M059J (cell line): ENCODE results near the gene ALOX12B. TPM values are rescaled to one million over a fixed set of nuclear protein-coding genes. Genes with fewer than 3 reads are reported as not detected.
"Not testable (repeated sequence)": the region's sequence is repeated elsewhere in the genome, so short reads cannot be mapped to it uniquely, and the experiment has no call there.

Source experiments
- DNase-seq: peaks from one replicate; pipeline ENCODE4 v3.0.0-alpha.2; 2012; ENCODE audit warnings: low read depth
- total RNA-seq: library from RNA; depleted of rRNA; stranded (reverse); fragments of >200 nt; shearing (Covaris generic); gene quantifications from 2 replicates; pipeline ENCODE4 v1.2.3, GENCODE V29; 2014

ALOX12B gene
- total RNA-seq, 1 experiment from 2014 or later = not detected

- no peak for DNase-seq
Observed at GRCh38 chr17:8082292-8082691, 5.2 kb downstream of the ALOX12B start.

- DNase-seq = no peak
Observed at GRCh38 chr17:8081876-8082275, 5.6 kb downstream of the ALOX12B start.

- DNase-seq = no peak
Observed at GRCh38 chr17:8080799-8081219, 6.7 kb downstream of the ALOX12B start.

DNA sequence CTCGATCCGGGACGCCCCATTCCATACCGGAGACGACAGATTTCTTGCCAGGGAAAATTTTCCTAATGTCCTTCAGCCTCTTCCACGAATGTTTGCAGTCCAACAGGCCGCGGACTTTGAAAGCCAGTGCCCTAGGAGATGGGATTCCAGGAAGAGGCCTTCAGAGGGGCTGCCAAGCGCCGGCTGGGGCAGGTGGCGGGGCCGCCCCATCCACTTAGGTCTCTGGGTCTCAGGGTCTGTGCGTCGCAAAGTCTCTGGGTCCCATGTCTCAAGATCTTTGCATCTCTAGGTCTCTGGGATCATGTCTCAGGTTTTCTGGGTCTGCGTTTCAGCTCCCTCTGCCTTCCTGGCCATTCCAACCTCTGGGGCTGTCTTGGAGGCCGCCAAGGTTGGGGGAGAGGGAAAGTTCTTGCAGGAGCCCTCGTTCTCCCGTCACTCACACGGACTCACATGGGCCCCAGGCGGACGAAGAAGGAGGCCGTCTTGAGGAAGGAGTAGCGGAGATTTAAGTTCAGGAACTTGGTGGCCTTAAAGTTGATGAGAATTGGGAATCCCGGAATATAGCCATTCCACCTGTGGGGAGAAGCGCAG, 7.2 kb downstream of the ALOX12B start:
- DNase-seq = no peak

DNA sequence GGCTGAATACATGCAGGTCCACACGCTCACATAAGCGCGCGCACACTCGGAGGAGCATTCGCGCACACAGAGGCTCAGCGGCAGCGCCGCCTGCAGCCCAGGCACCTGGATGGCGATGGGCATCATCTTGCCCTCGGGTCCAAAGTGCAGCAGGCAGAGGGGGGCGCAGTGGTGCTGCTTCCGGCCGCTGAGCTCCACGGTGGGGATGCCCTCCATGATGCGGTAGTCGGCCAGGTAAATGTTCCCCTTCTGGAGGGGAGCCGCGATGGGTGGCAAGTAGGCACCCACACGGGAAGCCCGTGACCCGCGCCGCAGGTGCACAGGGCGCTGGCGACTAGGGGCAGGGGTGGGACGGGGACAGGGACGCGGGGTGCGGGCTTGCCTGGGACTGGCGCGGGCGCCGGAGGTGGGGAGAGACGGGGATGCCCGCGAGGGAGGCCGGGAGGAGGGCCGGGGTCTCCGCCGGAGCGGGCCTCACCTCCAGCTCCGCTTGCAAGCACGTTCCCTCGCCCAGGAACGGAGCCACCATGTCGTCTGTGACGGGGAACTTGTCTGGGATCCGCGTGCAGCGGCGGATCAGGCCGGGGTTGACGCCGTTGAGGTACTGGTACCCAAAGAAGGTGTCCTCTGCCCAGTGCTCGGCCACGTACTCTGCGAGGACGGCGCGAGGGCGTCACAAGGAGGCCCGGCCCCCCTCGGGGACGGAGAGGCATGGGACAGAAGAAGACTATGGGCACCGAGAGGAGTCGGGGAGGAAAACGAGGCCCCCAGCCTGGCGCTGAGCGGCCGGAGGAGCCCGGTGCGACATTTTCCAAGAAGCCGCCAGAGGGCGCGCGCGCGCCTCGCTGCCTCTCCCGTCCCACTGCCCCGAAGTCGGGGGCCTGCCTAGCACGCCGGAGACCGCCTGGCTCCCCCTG, 8.0 kb downstream of the ALOX12B start:
- DNase-seq = peak; percentile 42

GRCh38 chr17:8077939-8078338, 9.6 kb downstream of the ALOX12B start:
- not testable (repeated sequence) for DNase-seq

DNA sequence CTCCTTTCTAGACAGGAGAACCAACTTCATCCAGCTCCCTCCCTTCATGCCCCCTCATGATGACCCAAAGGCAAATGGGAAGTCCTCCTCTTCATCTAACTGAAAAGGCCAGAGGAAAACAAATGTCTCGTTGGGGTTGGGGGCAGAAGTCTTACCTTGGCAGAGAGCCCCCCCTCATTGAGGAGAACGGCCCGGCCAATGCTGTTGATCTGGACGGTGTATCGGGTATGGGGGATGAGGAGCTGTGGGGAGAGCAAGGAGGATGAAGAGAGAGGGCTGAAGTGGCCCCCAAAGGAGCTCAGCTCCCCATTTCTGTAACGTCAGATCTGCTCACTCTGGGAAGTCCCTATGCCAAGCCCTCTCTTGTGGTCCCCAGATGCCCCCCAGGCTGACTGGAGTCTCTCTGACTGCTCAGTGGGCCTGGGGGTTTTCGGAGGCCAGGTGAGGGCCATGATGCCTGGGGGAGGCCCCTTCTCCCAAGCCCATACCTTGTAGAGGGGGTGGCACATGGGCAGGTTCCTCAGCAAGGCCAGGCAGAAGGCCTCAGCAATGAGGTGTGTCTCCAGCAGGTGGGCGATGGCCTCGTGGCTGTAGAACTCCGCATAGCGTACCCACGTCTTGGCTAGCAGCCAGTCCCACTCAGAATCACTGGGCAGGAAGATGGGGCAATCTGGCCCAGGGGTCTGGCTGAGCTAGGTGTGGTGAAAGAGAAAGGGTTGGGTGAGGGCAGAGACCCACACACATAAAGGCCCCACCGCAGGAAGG, 10.8 kb downstream of the ALOX12B start:
- DNase-seq = no peak

DNA sequence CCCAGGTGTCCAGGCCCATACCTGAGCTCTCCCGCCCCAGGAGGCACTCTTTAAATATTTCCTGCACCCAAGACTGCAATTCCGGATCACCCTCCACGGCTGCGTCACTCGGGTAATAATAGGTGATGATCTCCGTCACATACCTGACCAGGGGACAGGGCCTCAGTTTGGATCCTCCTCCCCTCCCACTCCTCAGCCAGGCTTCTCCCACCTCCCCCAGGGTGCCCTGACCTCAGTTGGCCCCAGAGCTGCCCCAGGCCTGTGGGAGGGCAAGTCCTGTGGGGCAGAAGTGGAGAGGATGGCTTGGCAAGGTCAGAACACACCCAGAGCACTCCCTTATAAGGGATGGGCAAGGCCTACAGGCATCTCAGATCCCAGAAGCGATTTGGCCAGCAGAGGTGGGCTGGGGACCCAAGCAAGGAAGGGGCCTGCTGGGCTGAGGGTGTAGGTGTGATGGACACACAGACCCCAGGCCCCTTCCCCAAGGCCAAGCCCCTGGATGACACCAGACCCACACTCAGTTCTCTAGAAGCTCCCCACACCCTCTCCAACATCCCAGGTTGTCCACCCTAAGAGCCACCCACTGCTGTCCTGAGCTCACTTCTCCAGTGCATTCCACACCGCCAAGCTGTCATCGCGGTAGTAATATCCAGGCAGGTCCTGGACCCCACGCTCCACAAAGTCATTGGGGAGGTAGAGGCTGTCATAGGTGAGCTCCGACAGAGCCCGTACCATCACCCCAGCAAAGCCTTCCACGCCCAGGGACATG, 11.8 kb downstream of the ALOX12B start:
- DNase-seq = no peak

- no peak for DNase-seq
Observed at GRCh38 chr17:8075081-8075480, 12.4 kb downstream of the ALOX12B start.

GRCh38 chr17:8074554-8074953, 13.0 kb downstream of the ALOX12B start:
- no peak for DNase-seq

- DNase-seq = peak; percentile 51
Observed at GRCh38 chr17:8073627-8074484, 13.7 kb downstream of the ALOX12B start.

GRCh38 chr17:8072729-8073461, 14.6 kb downstream of the ALOX12B start:
- no peak for DNase-seq

- DNase-seq = no peak
Observed at GRCh38 chr17:8072341-8072728, 15.2 kb downstream of the ALOX12B start.

DNA sequence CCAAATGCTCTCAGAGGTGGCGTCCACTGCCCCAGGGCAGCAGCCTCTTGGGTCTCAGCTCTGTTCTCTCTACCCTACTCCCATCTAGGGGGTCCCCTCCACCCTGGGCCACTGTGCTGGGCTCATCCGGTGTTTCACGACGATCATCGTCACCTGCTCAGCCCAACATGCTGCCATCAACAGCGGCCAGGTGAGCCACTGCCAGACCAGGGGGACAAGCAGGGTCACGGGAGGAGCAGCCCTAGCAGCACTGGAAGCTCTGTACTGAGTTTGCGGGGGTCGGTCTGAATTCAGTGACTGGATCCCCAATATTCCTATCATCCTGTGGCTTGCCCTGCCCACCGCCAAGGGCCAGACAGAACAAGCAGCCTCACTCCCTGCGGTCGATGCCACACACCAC, 16.0 kb downstream of the ALOX12B start:
- DNase-seq = no peak

DNA sequence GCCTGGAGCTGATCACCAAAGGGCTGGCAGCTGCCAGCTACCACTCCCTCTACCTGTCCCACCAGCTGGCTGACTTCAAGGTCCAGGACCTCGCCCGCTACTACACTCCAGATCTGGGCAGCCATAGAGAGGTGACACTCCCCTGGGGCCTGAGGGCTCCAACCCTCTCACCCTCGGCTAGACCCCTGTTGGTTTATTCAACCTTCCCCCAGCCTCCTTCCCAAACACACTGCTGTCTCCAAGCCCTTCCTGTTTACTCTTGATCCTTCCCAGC, 18.0 kb downstream of the ALOX12B start:
- DNase-seq = no peak

GRCh38 chr17:8068736-8069586, 18.6 kb downstream of the ALOX12B start:
- no peak for DNase-seq

- DNase-seq = no peak
Observed at GRCh38 chr17:8067806-8068205, 19.7 kb downstream of the ALOX12B start.

- peak; percentile 26 for DNase-seq
Observed at GRCh38 chr17:8066841-8067775, 20.4 kb downstream of the ALOX12B start.
